Activated naive CD4-positive, alpha-beta T cell treated with Interleukin-2 at 50 U/mL for 16 hours (primary cell): Measurements from ENCODE around the gene ZDHHC7.

Experiments
- DNase-seq: peaks from one replicate; pipeline ENCODE4 v3.0.0-alpha.2; 2020

ZDHHC7 gene

GRCh38 chr16:84989749-84990620 is 21.4 kb downstream of the ZDHHC7 start:
- DNase-seq = no peak

- DNase-seq = no peak
These were observed 22.8 kb downstream of the ZDHHC7 start for GRCh38 chr16:84988328-84989080.

GRCh38 chr16:84986879-84987278 is 24.5 kb downstream of the ZDHHC7 start:
- no peak for DNase-seq

GRCh38 chr16:84986102-84986501 is 25.2 kb downstream of the ZDHHC7 start:
- peak; percentile 45 for DNase-seq

GRCh38 chr16:84985079-84986065 is 26.0 kb downstream of the ZDHHC7 start:
- no peak for DNase-seq

- no peak for DNase-seq
These were observed 28.9 kb downstream of the ZDHHC7 start for GRCh38 chr16:84982434-84982833.

GRCh38 chr16:84979516-84979915 is 31.8 kb downstream of the ZDHHC7 start:
- no peak for DNase-seq

GRCh38 chr16:84976644-84977400 is 34.5 kb downstream of the ZDHHC7 start:
- DNase-seq = no peak

GRCh38 chr16:84975522-84975921 is 35.8 kb downstream of the ZDHHC7 start:
- no peak for DNase-seq

- DNase-seq = no peak
These were observed 36.3 kb downstream of the ZDHHC7 start for GRCh38 chr16:84975066-84975465.

- DNase-seq = no peak
These were observed 37.4 kb downstream of the ZDHHC7 start for GRCh38 chr16:84973776-84974523.

- DNase-seq = no peak
These were observed 38.1 kb downstream of the ZDHHC7 start for GRCh38 chr16:84973236-84973635.

- DNase-seq = peak; percentile 77
These were observed 40.7 kb downstream of the ZDHHC7 start for GRCh38 chr16:84970447-84971127.

GRCh38 chr16:84967828-84968227 is 43.5 kb downstream of the ZDHHC7 start:
- no peak for DNase-seq

- no peak for DNase-seq
These were observed 45.6 kb downstream of the ZDHHC7 start for GRCh38 chr16:84965428-84966415.

- DNase-seq = no peak
These were observed 46.8 kb downstream of the ZDHHC7 start for GRCh38 chr16:84964386-84965128.

- DNase-seq = no peak
These were observed 48.3 kb downstream of the ZDHHC7 start for GRCh38 chr16:84963066-84963465.

- no peak for DNase-seq
These were observed 50.4 kb downstream of the ZDHHC7 start for GRCh38 chr16:84960942-84961341.
